ENCODE results near the gene KDM4C. TPM values are rescaled to one million over a fixed set of nuclear protein-coding genes. Genes with fewer than 3 reads are reported as not detected.
A peak's percentile ranks its signal among the peaks of the same experiment; 100 is the strongest.

Gene KDM4C
- total RNA-seq, 1 experiment from 2014 or later = 11.5 TPM

DNA sequence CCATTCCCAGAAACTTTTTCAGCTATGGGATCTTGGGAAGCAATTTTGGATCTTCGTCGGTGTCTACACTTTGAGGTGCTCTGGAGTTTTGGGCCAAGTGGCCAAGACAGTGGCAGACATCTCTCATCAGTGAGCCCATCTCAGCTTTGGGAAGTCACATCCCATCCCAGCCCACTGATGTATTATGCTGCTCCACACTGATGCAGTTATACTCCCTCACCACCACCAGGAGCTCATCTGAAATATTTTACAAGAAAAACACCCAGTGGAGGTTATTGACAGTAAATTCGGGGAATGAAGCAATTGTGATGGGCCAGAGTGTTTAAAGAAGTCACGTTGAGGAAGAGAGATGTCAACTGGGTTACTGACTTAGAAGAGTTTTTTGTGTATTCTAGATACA, 378.0 kb downstream of the KDM4C start:
- no peak for DNase-seq (ENCODE audit: low read depth)

DNA sequence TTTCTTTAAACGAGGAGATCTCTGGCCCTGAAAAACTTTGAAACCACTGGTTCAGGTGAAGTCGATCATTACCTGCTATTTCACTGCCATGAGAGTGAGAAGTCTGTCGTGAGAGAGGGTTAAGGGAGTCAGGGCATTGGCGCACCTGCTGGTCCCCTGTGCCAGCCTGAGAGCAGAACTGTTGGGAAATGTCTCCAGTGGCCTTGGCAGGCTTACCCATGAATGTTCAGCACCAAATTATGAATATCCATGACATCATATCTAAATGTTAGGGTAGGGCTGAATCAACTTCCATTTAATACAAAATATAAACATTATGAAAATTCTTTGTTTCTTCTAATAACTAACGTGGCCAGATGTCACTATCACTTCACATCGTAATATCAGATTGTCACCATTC, 379.3 kb downstream of the KDM4C start:
- no peak for DNase-seq (ENCODE audit: low read depth)

DNA sequence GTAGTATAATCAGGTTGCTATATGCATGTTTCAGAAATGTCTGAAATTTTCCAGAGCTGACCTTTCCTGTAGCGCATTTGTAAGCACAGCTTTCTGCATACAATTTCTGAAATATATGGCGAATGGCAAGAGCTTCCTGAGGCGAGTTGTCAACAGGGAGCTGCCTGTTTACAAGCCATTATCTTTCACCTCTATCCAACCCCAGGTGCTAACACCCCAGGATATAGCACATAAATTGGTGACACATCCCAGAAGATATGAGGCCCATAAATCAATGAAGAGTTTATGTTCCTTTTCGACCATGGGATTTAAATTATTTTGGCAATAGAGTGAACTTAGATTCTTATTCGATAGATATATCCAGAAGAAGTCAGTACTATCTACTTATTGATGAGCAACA, 379.8 kb downstream of the KDM4C start:
- no peak for DNase-seq (ENCODE audit: low read depth)

DNA sequence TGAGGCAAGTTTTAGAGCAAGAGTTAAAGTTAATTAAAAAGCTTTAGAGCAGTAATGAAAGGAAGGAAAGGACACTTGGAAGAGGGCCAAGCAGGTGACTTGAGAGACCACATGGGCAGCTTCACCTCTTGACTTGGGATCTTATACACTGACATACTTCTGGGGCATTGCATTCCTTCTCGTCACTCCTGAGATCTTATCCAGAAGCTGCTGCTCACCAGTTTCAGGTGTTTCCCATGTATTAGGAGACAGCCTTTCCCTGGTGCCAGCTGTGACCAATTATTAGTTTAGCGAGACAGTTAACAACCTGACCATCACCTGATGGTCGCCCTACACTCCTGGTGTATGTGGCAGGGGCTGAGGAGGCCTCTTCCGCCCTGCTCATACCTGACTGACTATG, 382.1 kb downstream of the KDM4C start:
- no peak for DNase-seq (ENCODE audit: low read depth)

DNA sequence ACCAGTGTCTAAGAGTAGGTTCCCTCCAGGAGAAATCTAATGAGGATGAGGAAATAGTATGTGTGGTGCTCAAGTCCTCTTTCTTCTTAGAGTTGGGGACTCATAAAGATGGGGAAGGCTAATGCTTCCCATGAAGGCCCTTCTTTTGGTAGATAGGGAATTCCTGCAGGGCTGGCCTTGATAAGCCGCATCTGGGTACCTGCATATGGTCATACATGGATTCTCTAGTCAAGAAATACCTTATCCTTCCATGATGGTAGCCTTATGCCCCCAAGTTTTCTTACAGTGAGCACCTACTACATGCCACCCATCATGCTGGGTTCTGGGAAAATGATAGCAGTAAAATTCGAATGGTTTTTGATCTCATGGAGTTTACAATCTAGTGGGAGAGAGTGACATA, 382.6 kb downstream of the KDM4C start:
- no peak for DNase-seq (ENCODE audit: low read depth)

DNA sequence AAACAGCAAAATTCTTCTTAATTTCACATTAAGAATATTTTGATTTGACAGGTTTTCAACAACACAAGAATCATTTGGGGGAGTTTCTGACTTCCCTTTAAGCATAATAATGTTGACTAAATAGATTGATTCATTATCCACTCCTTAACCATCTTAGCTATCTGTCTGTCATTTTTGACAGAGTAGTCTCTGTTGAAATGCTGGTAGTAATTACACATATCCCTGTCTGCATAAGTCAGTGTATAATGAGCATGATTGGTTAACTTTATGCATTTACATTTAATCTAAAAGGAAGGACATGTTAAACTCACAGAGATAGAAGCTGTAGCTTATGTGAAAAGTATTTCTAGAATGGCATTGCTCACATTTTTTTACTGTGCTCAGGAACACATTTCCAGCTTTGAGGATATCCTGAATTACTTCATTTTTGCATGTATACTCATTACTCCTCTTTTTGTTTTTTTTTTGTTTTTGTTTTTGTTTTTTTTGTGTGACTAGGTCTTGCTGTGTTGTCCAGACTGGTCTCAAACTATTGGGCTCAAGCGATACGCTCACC, 385.9 kb downstream of the KDM4C start:
- no peak for DNase-seq (ENCODE audit: low read depth)

GRCh38 chr9:7144265-7145046, 386.7 kb downstream of the KDM4C start:
- peak; percentile 2 for DNase-seq (ENCODE audit: low read depth)

GRCh38 chr9:7145361-7146069, 387.7 kb downstream of the KDM4C start:
- no peak for DNase-seq (ENCODE audit: low read depth)

- peak; percentile 36 for DNase-seq (ENCODE audit: low read depth)
Observed at GRCh38 chr9:7146582-7146981, 388.8 kb downstream of the KDM4C start.

GRCh38 chr9:7147121-7148090, 389.6 kb downstream of the KDM4C start:
- DNase-seq (ENCODE audit: low read depth) = no peak

DNA sequence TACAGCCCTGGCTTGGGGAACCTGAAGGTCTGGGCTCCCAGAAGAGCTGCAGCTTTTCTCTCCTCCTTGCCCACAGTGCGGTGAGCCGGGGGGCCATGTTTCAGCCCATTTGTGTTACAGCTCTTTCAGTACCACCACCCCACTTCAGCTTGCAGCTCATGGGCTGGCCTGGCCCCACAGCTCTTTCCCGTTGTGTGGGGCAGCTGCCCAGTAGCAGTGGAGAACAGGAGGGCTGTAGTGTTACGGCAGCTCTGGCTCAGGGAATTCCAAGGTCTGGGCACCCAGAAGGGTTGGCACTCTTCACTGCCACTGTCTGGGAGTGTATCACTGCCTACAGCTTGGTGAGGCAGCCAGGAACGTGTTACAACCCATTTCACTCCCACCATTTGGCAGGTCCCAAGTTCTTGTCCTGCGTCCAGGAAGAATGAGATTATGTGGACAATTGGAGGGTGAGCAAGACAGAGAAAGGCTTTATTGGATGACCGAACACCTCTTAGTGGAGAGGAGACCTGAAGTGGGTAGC, 390.5 kb downstream of the KDM4C start:
- DNase-seq (ENCODE audit: low read depth) = no peak

GRCh38 chr9:7149258-7149657, 391.5 kb downstream of the KDM4C start:
- DNase-seq (ENCODE audit: low read depth) = no peak

DNA sequence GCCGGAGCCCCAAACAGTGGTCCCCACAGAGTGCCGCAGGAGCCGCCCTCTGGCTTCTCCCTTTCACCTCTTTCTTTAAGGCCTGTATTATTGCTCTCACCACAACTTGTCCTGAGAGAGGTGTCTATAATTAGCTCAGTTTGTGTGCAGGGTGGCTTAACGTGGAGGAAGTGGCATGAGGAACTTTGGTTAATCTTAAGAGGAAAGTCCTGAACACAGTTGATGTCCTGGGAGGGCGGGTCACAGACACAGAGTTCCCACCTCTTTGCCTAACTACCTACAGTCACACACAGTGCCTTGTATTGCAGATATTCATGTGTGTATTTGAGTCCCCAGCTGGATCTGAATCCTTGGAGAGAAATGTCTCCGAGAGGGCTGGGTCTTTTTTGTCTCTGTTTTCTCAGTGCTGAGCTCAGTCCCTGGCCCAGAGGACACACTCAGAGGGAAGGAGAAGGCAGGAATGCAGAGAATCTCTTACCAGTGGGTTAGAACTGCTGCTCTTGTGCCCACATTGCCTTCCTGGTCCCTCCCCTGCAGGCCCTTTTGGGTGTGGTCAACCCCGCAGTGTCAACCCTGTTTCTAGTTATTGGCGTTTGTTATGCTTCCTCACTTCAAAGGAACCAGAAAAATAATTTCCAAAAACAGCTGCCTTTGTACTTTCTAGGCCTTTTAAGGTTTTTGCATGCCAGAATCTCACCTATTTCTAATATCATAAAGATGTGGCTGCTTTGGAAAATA, 392.5 kb downstream of the KDM4C start:
- no peak for DNase-seq (ENCODE audit: low read depth)

- no peak for DNase-seq (ENCODE audit: low read depth)
Observed at GRCh38 chr9:7153134-7153533, 395.4 kb downstream of the KDM4C start.

DNA sequence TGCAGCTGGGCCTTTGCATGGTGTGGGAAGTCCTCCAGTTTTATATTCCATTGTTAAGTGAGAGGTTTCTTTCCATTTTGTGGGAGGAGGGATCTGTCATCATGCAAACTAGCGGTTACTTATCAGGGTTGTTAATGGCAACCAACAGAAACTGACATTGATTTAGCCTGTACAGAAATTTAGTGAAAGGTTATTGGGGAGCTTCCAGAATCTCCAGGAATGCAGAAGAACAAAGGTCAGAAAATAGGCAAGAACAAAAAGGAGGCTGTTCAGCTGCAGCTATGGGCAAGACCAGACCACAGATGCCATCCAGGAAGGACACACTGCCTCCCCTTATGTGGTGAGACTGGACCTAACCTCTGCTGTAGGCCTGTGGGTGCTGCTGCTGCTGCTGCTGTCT, 395.8 kb downstream of the KDM4C start:
- DNase-seq (ENCODE audit: low read depth) = no peak

GRCh38 chr9:7154003-7154619, 396.3 kb downstream of the KDM4C start:
- no peak for DNase-seq (ENCODE audit: low read depth)

GRCh38 chr9:7154650-7155049, 396.9 kb downstream of the KDM4C start:
- DNase-seq (ENCODE audit: low read depth) = no peak

DNA sequence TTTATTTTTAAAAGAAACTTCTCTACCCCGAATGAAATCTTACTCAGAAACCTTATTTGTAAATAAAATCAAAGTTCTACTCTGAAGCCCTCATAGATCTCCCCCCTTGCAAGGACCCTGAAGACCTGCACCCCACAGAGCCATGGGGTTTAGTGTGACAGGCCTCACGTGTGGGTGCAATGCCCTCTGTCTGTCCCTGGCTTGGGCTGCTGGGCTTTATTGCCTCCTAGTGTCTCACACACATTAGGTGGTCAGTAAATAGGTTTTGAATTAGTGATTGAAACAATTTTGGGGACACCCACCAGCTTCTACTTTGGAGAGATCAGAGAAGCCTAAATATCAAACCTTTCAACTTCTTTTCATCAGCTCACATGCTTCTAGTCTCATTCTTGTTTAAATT, 403.7 kb downstream of the KDM4C start:
- DNase-seq (ENCODE audit: low read depth) = no peak

GRCh38 chr9:7163932-7164331, 406.2 kb downstream of the KDM4C start:
- DNase-seq (ENCODE audit: low read depth) = no peak
